SK-N-DZ (cell line): ENCODE data around the gene CLSTN2.

ENCODE experiments used
- DNase-seq: peaks from one replicate; pipeline ENCODE4 v3.0.0-alpha.2; 2015; ENCODE audit warnings: low spot score

Gene CLSTN2

DNA sequence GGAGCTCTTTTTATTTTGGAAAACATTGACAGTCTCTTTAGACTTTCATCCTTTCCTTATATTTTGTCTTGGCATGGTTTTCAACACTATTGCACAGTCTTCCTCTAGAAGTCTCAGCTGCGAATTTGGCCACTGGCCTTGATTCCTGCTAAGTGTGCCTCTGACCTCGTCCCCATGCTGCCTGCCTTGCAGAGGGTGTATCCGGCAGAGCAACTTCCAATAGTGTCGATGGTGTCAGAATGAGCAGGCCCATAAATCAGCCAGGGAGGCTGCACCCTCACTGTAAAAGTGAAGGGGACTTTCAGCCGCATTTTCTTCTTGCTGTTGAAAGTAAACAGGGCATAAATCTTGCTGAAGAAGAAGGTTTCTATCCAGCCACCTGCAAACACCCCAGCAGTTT, 406.2 kb downstream of the CLSTN2 start:
- DNase-seq, result no peak

- no peak for DNase-seq
Observed at GRCh38 chr3:140341817-140342403, 406.9 kb downstream of the CLSTN2 start.

DNA sequence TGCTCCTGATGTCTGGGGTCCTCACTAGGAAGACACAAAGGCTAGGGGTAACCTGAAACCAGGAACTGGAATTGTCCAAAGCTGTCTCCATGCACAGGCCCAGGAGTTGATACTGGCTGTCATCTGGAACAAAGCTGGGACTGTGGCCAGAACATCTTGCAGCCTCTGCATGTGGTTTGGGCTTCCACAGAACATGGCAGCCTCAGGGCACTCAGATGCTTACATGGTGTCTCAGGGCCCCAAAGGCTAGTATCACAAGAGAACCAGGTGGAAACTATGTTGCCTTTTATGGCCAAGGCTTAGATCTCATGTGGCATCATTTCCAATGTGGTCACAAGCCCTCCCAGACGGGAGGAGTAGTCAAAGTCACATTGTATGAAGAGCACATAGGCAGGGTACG, 407.7 kb downstream of the CLSTN2 start:
- no peak for DNase-seq

- DNase-seq, result no peak
Observed at GRCh38 chr3:140343211-140344081, 408.5 kb downstream of the CLSTN2 start.

GRCh38 chr3:140344082-140344454, 409.1 kb downstream of the CLSTN2 start:
- DNase-seq, result no peak

DNA sequence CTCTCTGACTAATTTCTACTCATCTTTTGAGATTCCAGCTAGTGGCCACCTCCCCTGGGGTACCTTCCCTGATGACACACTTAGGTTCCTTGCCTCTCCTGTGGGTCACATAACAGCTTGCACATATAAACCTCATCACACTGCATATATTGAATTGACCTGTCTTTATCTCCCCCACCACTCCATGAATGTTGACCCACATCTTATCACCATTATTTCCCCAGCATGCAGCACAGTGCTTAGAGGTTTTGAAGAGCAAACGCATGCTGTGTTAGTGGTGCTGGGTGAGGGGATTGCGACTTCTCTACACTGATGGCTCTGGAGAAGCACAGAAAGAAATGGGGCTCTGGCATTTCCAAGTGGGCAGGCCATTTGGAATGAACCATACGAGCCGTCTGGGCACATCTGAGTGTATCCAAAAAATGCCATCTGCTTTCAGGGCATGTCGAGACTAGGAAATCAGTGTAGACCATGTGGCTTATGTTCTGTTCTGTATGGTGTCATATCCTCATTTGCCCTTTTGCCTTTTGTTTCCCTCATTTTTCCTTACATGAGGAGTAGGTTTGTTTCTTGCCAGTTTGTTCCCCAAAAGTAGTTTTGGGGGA, 409.7 kb downstream of the CLSTN2 start:
- no peak for DNase-seq

DNA sequence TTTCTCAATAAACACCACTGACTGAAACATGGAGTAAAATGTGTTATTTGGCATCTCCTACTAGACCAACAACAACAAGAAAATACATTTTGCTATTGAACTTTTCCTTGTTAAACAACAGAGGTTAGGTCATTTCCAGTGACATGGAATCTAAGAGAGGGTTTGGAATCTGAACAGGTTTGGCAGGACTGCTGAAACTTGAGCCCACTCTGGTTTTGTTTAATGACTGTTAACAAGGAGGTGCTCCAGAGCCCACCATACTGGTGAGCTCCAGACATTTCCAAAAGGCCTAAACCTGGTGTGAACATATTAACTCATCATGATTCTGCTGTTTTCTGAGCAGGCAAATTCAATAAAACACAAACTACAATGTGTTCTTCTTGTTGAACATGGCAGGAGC, 412.2 kb downstream of the CLSTN2 start:
- no peak for DNase-seq

DNA sequence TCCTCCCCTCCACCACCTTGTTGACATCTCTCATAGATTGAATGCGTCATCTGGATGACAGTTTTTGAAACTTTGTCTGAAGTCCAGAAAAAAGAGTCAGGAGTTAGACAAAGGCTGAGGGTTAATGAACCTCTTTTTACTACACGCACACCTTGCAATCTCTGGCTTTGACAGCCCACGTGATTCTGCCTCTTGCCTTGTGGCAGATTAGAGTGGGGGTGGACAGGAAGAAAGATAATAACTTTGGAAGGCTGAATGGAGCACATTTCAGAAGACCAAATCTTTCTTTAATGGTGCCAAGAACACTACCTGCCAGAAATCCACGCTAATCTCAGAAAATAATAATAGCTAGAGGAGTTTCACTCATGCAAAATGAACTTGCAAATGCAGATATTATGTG, 415.0 kb downstream of the CLSTN2 start:
- DNase-seq, result no peak

DNA sequence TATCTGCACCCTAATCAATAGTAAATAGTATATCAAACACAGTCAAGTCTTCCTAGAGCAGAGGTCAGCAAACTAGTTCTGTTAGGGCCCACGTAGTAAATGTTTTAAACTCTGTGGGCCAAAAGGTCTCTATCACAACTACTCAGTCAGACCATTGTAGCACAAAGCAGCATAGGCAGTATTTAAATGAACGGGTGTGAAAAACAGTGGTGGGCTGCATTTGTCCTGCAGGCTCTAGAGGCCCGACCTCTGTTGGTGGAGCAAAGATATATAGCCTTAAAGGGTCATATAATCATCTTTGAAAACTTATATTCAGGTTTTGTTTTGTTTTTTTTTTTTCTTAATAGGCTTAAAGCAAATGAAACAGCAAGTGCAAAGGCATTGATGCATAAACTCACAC, 416.5 kb downstream of the CLSTN2 start:
- DNase-seq, result no peak

- no peak for DNase-seq
Observed at GRCh38 chr3:140355481-140355880, 420.5 kb downstream of the CLSTN2 start.

- no peak for DNase-seq
Observed at GRCh38 chr3:140358686-140359085, 423.7 kb downstream of the CLSTN2 start.

GRCh38 chr3:140359233-140359995, 424.4 kb downstream of the CLSTN2 start:
- DNase-seq, result no peak

DNA sequence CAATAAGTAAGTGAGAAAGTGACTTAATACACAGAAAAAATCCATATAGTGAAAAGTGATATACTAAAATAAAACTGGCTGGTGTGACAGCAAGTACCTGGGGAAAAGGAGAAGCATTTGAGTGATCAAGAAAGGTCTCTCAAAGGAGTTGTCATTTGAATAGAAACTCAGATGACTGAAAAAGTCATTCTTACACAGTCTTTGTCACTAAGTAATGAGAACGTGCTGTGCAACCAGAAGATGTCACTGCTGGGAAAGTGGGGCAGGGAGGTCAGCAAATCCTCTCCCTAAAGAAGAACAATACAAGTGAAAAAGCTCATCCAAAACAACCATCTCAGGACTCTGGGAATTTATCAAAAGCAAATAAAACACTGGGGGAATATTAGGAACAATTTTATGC, 425.3 kb downstream of the CLSTN2 start:
- no peak for DNase-seq

DNA sequence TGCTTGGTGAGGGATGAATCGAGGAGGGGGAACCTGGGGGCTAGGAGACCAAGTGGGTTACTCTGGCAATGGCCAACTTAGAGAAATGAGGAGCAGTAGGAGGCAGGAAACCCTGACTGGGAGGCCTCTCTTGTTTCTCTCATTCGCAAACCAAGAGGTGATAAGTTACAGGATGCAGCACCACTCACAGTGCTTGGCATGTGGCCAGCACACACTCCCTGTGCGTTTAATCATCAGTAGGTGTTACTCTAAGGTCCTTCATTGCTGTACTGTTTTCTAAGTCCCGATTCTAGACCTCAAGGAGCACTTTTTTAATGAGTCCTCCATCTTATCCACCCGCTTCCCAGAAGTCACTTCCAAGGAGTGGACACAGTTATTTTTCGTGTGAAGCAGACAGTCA, 428.8 kb downstream of the CLSTN2 start:
- no peak for DNase-seq

GRCh38 chr3:140365872-140366697, 431.1 kb downstream of the CLSTN2 start:
- no peak for DNase-seq

GRCh38 chr3:140368223-140368811, 433.3 kb downstream of the CLSTN2 start:
- no peak for DNase-seq

- DNase-seq, result no peak
Observed at GRCh38 chr3:140370686-140371085, 435.7 kb downstream of the CLSTN2 start.

DNA sequence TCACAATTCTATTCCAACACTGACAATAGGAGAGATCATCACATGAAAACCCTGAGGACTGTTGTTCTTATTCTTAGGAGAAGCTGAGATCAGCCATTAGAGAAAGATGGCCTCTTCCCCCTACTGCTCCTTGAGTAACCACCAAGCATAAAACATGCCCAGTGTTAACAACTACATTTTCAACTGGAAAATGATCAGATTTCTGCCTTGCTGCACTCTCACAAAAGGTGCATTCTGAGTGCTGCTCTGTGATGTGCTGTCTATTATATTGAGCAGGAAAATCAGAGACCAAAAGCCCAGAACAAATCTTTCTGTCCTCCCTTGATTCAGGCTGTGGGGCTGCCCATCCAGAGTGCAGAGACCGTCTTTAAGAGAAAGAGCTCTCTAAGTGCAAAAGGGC, 438.2 kb downstream of the CLSTN2 start:
- no peak for DNase-seq

DNA sequence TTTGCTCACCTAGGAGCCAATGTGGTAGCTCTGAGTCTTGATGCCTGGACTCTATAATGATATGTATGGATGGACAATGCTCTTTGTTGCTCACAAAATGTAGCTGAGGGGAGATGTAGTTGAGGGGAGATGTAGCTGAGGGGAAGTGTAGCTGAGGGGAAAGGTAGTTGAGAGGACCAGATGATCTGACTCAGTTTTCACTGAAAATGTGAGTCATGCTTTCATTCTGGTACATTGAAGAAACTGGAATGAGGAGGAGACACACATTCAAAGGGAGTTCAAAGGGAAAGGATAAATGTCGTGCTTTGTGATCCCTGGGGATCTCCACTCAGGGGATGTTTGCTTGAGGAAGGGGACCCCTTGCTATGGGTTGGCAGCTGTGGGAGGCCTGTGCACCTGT, 440.0 kb downstream of the CLSTN2 start:
- no peak for DNase-seq

DNA sequence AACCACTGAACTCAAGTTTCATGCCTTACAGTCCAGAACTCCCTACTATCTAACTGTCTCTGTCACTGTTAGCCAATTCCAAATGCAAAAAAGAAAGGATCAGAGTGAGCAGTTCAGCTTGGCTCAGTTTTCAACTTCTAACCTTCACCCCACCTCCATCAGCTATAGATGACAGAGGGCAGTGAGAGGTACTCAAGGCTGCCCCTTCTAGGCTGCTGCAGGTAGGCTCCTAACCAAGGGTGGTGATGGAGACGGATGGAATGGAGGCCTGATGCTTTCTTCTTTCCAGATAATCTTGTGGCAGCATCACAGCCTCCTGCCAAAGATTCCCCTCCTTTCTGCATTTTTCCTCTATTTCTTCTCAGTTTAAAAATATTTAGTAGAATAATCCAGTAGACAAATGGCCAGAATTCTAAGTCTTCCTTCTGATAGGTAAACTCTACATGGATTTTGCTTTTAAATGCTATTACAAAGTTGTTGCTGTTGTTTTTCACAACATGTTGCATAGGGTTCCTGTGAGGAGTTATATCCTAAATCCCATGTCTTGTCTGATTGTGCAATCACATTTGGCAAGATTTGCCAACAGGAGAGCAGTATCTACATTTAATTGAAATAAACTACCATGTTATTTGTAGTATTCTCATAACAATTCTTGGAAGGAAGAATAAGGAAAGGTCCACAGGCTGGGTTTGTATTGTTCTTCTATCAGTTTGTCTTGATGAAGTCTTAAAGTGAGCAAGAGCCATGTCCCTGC, 441.3 kb downstream of the CLSTN2 start:
- no peak for DNase-seq
